Testis (tissue), 2 donors: Measurements from ENCODE around the gene CALCB.

ENCODE experiments used
- POLR2A ChIP-seq: fragments of 450-650 bp; IDR thresholded peaks from one replicate; pipeline ENCODE4 v1.6.1; 2017; ENCODE audit warnings: antibody characterized with exemption, mild to moderate bottlenecking, moderate library complexity
- TF ChIP-seq, protein P1 (sequence below), 3 experiments: fragments of 450-650 bp in 2 of 3; fragments of 200-600 bp in 1 of 3; sonication (generic) in 1 of 3; IDR thresholded peaks; one replicate each; pipeline ENCODE4 v1.5.1; 2016 to 2019; ENCODE audit warnings: antibody characterized with exemption in 3 of 3, mild to moderate bottlenecking in 2 of 3, moderate library complexity in 1 of 3

DNA sequence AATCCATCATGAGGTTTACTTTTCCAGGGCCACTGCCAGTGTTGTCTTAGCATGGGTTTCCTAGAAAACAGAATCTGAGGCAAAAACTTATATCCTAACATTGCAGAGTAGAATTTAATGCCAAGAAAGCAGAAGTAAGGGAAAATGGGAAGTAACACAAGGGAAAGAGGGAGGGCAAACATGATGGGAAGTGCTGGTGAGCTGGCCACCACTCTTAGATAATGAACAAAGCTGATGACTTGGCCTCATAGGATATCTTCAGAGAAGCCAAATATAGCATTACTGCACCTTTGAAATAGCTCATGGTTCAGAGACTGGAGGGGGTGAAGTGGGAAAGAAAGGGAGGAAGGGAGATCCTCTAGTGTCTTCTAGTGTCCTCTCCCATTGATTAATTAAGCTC is 24.8 kb upstream of the CALCB start:
- TF ChIP-seq, protein P1, sequence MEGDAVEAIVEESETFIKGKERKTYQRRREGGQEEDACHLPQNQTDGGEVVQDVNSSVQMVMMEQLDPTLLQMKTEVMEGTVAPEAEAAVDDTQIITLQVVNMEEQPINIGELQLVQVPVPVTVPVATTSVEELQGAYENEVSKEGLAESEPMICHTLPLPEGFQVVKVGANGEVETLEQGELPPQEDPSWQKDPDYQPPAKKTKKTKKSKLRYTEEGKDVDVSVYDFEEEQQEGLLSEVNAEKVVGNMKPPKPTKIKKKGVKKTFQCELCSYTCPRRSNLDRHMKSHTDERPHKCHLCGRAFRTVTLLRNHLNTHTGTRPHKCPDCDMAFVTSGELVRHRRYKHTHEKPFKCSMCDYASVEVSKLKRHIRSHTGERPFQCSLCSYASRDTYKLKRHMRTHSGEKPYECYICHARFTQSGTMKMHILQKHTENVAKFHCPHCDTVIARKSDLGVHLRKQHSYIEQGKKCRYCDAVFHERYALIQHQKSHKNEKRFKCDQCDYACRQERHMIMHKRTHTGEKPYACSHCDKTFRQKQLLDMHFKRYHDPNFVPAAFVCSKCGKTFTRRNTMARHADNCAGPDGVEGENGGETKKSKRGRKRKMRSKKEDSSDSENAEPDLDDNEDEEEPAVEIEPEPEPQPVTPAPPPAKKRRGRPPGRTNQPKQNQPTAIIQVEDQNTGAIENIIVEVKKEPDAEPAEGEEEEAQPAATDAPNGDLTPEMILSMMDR (IDR thresholded peaks at IDR 0.05): no peak
- TF ChIP-seq POLR2A: no peak
